Large intestine (tissue), 3 donors: Measurements from ENCODE around the gene PKM. TPM values are rescaled to one million over a fixed set of nuclear protein-coding genes. Genes with fewer than 3 reads are reported as not detected.

Experiments
- DNase-seq, 2 donors: peaks; one replicate each; pipeline versions ENCODE4 v3.0.0 to v3.0.0-alpha.2; 2013
- H3K27ac ChIP-seq: one replicate; pipeline ENCODE4 v1.5.1; 2013; ENCODE audit warnings: low read length
- H3K27me3 ChIP-seq: 2 replicates; pipeline ENCODE4 v1.6.1; 2013; ENCODE audit warnings: low read length; ENCODE audit not compliant: control insufficient read depth, insufficient read depth
- H3K36me3 ChIP-seq: 2 replicates; pipeline ENCODE4 v1.6.1; 2013; ENCODE audit warnings: low read length; ENCODE audit not compliant: control insufficient read depth, insufficient read depth
- H3K4me1 ChIP-seq: one replicate; pipeline ENCODE4 v1.6.1; 2013; ENCODE audit warnings: low read length; ENCODE audit not compliant: control insufficient read depth, insufficient read depth
- H3K4me3 ChIP-seq: one replicate; pipeline ENCODE4 v1.5.1; 2013; ENCODE audit warnings: low read length
- H3K9me3 ChIP-seq: one replicate; pipeline ENCODE4 v1.6.1; 2013; ENCODE audit warnings: mild to moderate bottlenecking, low read depth, low read length, moderate library complexity; ENCODE audit not compliant: control insufficient read depth
- WGBS: methylation state at CpG from one replicate; pipeline ENCODE4 v1.1.5; 2013; ENCODE audit warnings: low lambda C conversion rate; ENCODE audit not compliant: insufficient coverage; 5-methylcytosine and 5-hydroxymethylcytosine counted together
- polyA plus RNA-seq: library from polyadenylated mRNA; unstranded; fragments of 120-200 nt; gene quantifications from one replicate; pipeline ENCODE4 v1.2.1, GENCODE V29; 2013

Gene PKM
- polyA plus RNA-seq, 1 donor, result 322 TPM

DNA sequence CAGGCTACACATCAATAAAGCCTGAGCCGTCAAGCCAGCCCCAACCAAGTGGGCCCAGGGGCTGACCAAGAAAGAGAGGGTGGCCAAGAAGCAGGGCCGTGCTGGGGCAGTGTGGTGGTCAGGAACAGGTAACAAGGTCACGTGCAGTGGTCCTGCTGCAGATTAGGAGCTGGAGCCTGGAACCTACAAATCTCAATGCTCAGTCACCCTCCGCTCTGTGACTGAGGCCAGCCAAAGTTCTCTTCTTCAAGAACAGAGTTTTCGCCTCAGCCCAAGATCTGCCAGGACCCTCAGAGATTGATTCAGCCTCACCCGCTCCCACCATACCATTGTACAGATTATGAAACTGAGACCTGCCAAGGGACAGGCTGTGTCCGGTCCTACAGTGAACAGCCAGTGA, 60.3 kb downstream of the PKM start:
- Histone ChIP-seq H3K27ac (peak overlapping the region; percentile 94), H3K4me3 (no peak overlapping the region), H3K27me3 (no peaks in the 10 kb centered on the region), H3K36me3 (peaks cover 3% of the 10 kb centered on the region), H3K4me1 (peaks cover 28% of the 10 kb centered on the region), H3K9me3 (no peaks in the 10 kb centered on the region)
- no peak for DNase-seq
- WGBS, result no CpG with 5 or more reads among the region's 7 CpGs

DNA sequence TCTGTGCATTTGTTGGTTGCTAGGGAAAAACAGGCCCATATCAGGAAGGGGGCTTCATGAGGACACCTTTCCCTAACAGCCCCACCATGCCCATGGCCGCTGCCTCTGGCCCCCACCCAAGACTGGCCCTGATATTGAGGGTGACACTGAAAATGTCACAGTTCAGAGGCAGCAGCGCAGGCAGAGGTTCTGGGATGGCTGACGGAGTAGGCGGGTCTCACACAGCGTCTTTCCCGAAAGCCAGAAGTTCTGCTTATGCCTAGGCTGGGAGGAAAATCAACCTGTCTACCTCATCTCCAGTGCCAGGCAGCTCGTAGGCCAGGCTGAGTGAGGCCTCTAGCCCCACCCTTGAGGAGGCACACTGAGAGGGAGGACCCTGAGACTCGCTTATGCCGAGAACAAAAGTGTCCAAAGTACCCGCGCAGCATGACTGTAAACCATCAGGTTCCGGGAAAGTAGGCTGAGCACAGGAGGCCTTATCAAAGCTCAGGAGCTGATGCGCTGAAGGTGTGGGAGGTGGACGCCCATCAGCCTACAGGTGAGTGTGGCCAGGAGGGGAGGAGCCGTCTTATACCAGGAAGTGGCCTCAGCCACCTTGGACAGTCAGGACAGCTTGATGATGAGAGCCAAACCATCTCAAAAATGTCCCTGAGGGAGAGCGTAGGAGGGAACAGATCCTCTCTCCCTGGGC, 60.9 kb downstream of the PKM start:
- no peaks in the 10 kb centered on the region for H3K27me3 ChIP-seq
- WGBS, result no CpG with 5 or more reads among the region's 16 CpGs
- H3K4me1 ChIP-seq, result peaks cover 28% of the 10 kb centered on the region
- peak overlapping the region; percentile 94 for H3K27ac ChIP-seq
- no peak overlapping the region for H3K4me3 ChIP-seq
- no peaks in the 10 kb centered on the region for H3K9me3 ChIP-seq
- peak; percentile 94 to 97 for DNase-seq
- H3K36me3 ChIP-seq, result peaks cover 3% of the 10 kb centered on the region

DNA sequence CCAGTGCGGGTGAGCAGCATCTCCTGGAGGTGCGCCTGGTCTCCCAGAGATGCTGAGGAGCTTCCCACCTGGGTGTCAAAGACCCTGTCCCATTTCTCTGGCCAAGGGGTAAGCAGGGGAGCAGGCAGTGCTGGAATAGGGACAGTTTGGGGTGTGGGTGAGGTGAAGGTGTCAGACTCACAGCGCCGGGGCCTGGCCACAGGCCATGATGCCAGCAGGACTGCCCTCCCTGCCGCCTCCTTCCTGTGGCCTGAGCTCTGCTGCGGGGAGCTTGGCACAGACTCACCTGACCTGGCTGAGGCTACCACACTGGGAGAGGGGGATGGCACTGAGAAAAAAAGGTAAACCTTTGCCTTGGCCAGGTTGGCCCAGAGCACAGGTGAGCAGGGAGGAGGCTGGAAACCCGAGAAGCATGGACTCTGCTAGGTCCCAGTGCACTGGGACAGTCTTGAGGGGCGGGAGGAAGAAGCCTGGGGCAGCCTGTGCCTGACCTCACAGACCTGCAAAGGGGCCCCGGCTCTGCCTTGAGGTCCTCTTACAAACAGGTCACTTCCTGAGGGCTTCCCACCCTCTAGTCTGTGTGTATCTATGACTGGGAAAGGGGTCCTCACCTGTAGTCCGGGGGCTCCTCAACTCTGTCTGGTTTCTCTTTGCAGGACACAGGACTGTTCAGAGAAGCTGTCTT, 61.6 kb downstream of the PKM start:
- no peak overlapping the region for H3K4me3 ChIP-seq
- WGBS, result no CpG with 5 or more reads among the region's 10 CpGs
- peaks cover 28% of the 10 kb centered on the region for H3K4me1 ChIP-seq
- peaks cover 3% of the 10 kb centered on the region for H3K36me3 ChIP-seq
- H3K27me3 ChIP-seq, result no peaks in the 10 kb centered on the region
- peak in 1 of 2 donors; percentile 28 for DNase-seq
- peak overlapping the region; percentile 94 for H3K27ac ChIP-seq
- H3K9me3 ChIP-seq, result no peaks in the 10 kb centered on the region

DNA sequence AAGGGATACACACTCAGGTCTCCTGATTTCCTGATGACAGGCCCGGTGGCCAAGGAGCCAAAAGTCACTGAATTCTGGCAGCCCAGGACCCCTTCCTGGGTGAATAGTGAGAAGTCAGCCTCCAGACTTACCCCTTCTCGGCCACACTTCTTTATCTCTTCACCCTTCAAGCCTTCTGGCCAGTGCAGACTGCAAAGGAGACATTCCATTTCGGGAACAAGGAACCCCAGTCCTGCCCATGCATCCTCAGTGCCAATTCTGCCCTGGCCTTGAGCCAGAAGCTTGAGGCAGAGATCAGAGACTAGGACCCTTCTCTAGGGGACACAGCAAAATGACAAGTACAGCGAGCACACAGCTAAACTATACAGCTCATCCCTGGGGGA, 62.2 kb downstream of the PKM start:
- Histone ChIP-seq H3K27me3 (no peaks in the 10 kb centered on the region), H3K9me3 (no peaks in the 10 kb centered on the region), H3K4me3 (no peak overlapping the region), H3K36me3 (peaks cover 3% of the 10 kb centered on the region), H3K27ac (peak overlapping the region; percentile 43), H3K4me1 (peaks cover 28% of the 10 kb centered on the region)
- WGBS, result 100% methylated on average over 1 of the region's 4 CpGs
- DNase-seq, result no peak

DNA sequence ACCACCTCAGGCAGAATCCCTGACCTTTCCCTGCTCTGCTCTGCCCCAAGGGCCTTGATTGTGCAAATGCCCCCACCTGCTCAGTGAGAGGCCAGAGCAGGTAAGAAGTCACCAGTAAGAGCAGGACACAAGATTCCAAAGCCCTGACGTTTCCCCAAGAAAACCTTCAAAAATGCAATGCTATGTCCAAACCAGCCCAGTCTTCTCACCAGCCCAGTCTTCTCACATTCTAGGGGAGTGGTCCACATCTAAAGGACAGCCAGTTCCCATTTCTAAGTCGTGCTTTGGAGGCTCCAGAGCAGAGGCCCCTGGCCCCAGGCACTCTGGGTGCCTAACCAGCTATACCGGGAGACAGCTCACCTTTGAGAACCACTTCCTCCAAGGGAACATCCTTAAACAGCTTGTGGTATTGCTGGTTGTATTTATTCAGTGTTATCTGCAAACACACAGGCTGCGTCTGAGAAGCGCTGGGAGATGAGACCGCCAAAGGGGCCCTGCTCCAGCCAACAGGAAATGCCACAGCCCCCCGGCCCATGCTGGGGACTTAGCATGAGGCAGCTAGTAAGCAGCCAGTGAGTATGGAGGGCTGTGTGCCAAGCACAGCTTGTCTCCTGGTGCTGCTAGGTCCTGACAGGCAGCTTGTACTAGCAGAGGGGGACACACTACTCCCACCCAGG, 62.7 kb downstream of the PKM start:
- Histone ChIP-seq H3K27me3 (no peaks in the 10 kb centered on the region), H3K36me3 (peaks cover 3% of the 10 kb centered on the region), H3K4me3 (no peak overlapping the region), H3K27ac (peak overlapping the region; percentile 43), H3K9me3 (no peaks in the 10 kb centered on the region), H3K4me1 (peaks cover 28% of the 10 kb centered on the region)
- peak in 1 of 2 donors; percentile 59 for DNase-seq
- WGBS, result no CpG with 5 or more reads among the region's 7 CpGs

DNA sequence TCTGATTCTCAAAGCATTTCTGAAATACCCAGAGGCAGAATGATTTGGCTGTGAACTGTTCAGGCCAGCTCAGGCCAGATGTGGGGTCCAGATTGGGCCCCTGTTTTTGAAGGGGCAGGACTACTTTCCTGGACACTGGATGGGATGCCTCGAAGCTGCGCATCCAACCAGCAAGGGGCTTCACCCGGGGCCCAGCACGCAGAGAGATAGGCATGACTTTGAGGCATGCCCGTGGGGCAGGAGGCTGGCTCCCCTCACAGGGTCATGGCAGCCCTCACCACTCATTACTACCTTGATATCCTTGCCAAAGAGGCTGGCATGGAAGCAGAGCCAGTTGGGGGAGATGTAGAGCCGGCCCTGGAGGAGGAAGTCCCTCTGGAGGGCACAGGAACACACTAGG, 63.5 kb downstream of the PKM start:
- Histone ChIP-seq H3K9me3 (no peaks in the 10 kb centered on the region), H3K36me3 (peaks cover 6% of the 10 kb centered on the region), H3K27me3 (no peaks in the 10 kb centered on the region), H3K4me3 (no peak overlapping the region), H3K4me1 (peaks cover 28% of the 10 kb centered on the region), H3K27ac (no peak overlapping the region)
- WGBS, result no CpG with 5 or more reads among the region's 6 CpGs
- no peak for DNase-seq

DNA sequence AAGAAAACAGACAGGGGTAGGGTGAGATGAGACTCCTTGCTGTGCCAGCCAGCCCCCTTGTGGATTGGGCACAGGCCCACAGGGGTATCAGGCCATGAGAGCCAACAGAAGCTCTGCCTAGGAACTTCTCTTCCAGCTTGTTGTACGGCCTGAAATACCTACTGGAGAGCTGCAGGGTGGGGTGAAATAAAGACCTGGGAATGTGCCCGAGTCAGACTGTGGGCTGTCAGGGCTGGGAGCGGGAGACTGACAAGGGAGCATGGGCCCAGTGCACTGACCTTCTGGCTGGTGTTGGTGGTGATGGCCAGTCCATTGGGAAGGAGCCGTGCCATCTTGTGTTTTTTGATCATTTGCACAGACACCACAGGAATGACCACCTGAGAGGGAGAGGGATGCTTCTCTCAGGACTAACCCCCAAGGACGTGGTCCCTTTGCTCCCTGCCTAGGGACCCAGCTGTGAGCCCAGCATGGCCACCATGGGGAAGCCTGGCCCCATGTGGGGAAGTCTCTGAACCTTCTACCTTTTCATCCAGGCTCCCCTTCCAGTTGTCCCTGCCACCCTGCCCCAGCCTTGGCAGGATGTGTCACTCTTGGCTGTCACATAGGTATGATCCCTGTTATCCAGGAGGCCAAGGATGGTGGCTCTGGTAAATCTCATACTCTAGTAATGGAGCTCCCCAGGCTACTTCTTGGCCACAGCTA, 64.1 kb downstream of the PKM start:
- Histone ChIP-seq H3K27me3 (no peaks in the 10 kb centered on the region), H3K4me3 (no peak overlapping the region), H3K27ac (no peak overlapping the region), H3K9me3 (no peaks in the 10 kb centered on the region), H3K36me3 (peaks cover 6% of the 10 kb centered on the region), H3K4me1 (peaks cover 30% of the 10 kb centered on the region)
- no peak for DNase-seq
- WGBS, result no CpG with 5 or more reads among the region's 5 CpGs

DNA sequence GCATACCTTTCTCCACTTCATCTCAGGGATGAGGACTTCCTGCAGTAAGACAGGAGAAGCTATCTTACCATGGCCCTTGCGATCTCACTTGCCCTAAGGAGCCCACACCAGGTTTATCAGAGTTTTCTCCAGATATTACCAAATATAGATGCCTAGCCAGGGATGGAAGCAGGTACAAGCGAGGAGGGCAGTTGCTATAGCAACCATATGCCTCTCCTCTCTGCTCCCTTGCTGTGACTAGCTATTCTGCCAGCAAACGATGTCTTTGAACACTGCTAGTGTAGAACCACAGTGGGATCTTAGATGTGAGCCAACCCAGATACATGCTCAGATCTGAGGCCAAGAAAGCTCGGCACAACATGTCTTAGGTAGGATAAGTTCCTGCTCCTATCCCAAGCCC, 67.3 kb downstream of the PKM start:
- peaks cover 6% of the 10 kb centered on the region for H3K36me3 ChIP-seq
- WGBS, result no CpG with 5 or more reads among the region's 4 CpGs

DNA sequence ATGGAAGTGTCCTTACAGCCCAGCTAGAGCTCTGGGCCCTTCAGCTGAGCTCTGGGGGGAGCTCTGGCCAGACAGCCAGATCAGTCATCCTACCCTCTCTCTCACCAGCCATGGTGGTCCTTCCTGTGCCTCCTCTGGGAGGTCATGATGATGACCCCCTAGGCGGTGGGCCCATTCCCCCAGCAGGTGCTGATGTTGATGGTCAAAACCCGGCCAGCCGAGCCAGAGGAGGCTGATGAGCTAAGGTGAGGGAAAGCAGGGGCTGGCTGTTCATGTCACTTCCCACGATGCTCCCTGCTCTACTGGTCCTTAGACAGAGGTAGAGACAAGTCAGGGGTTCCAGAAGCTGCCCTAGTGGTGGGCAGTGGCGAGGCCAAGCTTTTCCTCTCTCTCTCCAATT, 68.4 kb downstream of the PKM start:
- H3K9me3 ChIP-seq, result no peaks in the 10 kb centered on the region
- DNase-seq, result no peak
- H3K27ac ChIP-seq, result no peak overlapping the region
- H3K27me3 ChIP-seq, result no peaks in the 10 kb centered on the region
- no peak overlapping the region for H3K4me3 ChIP-seq
- no CpG with 5 or more reads among the region's 5 CpGs for WGBS
- H3K36me3 ChIP-seq, result peaks cover 6% of the 10 kb centered on the region
- peaks cover 11% of the 10 kb centered on the region for H3K4me1 ChIP-seq

More for the DNA sequence above, 67.3 kb downstream of the PKM start:
- Histone ChIP-seq H3K4me1 (peaks cover 19% of the 10 kb centered on the region), H3K27me3 (no peaks in the 10 kb centered on the region), H3K27ac (no peak overlapping the region), H3K4me3 (no peak overlapping the region), H3K9me3 (no peaks in the 10 kb centered on the region)
- DNase-seq, result no peak
